Astrocyte of the cerebellum (primary cell): ENCODE measurements around the gene FCN1.

ENCODE experiments used
- DNase-seq: peaks from one replicate; pipeline ENCODE4 v3.0.0-alpha.2; 2011; ENCODE audit warnings: low read depth
- H3K4me3 ChIP-seq: 2 replicates; pipeline ENCODE4 v1.5.1; 2011; ENCODE audit warnings: mild to moderate bottlenecking, low read depth, low read length, moderate library complexity
- CTCF ChIP-seq: IDR thresholded peaks from 2 replicates; pipeline ENCODE4 v1.5.1; 2012; ENCODE audit warnings: low read length, low read depth, moderate library complexity, mild to moderate bottlenecking; ENCODE audit errors: missing control alignments
- in situ Hi-C: cut with HindIII; loops from 2 replicates; pipeline ENCODE4 v1.10.0; 2017; ENCODE audit warnings: low sequenced_read_pairs

The FCN1 gene

GRCh38 chr9:134946663-134947062 is 29.0 kb upstream of the FCN1 start:
- no peak overlapping the region for H3K4me3 ChIP-seq
- TF ChIP-seq CTCF: no peak
- in situ Hi-C loops: no loop called here
- no peak for DNase-seq

- TF ChIP-seq CTCF: no peak
- H3K4me3 ChIP-seq: no peak overlapping the region
- DNase-seq: no peak
- in situ Hi-C loops: no loop called here
Measured at GRCh38 chr9:134945509-134946275, 28.0 kb upstream of the FCN1 start.

GRCh38 chr9:134944916-134945315 is 27.2 kb upstream of the FCN1 start:
- in situ Hi-C loops: no loop called here
- DNase-seq: no peak
- no peak overlapping the region for H3K4me3 ChIP-seq
- TF ChIP-seq CTCF: no peak

GRCh38 chr9:134944351-134944802 is 26.7 kb upstream of the FCN1 start:
- TF ChIP-seq CTCF: no peak
- H3K4me3 ChIP-seq: no peak overlapping the region
- DNase-seq: no peak
- in situ Hi-C loops: no loop called here

GRCh38 chr9:134943836-134944235 is 26.1 kb upstream of the FCN1 start:
- H3K4me3 ChIP-seq: no peak overlapping the region
- TF ChIP-seq CTCF: no peak
- DNase-seq: no peak
- in situ Hi-C loops: no loop called here

- no peak for DNase-seq
- in situ Hi-C loops: no loop called here
- no peak for TF ChIP-seq CTCF
- H3K4me3 ChIP-seq: no peak overlapping the region
Measured at GRCh38 chr9:134943411-134943810, 25.7 kb upstream of the FCN1 start.
